HL-60 (cell line): Measurements from ENCODE around the gene MAPK1.

Experiments
- CTCF ChIP-seq: IDR thresholded peaks from one replicate; pipeline ENCODE4 v1.5.1; 2011; ENCODE audit warnings: low read length, control low read depth, inconsistent platforms; ENCODE audit not compliant: insufficient read depth
- POLR2AphosphoS5 ChIP-seq: IDR thresholded peaks from 2 replicates; pipeline ENCODE4 v1.6.1; 2012; ENCODE audit warnings: low read depth
- SPI1 ChIP-seq: IDR thresholded peaks from 2 replicates; pipeline ENCODE4 v1.6.1; 2012; ENCODE audit warnings: low read depth, mild to moderate bottlenecking, borderline replicate concordance

- TF ChIP-seq CTCF (no peak), SPI1 (no peak), POLR2AphosphoS5 (no peak)
Measured at GRCh38 chr22:21857481-21857914, 9.9 kb downstream of the MAPK1 start.
